CD4-positive, alpha-beta T cell treated with Interleukin-21 for 1 hour (primary cell): ENCODE measurements around the gene CALR3.
"Not testable (repeated sequence)": the region's sequence is repeated elsewhere in the genome, so short reads cannot be mapped to it uniquely, and the experiment has no call there.

Experiments used
- DNase-seq: peaks from one replicate; pipeline ENCODE4 v3.0.0-alpha.2; 2020

CALR3 gene, protein sequence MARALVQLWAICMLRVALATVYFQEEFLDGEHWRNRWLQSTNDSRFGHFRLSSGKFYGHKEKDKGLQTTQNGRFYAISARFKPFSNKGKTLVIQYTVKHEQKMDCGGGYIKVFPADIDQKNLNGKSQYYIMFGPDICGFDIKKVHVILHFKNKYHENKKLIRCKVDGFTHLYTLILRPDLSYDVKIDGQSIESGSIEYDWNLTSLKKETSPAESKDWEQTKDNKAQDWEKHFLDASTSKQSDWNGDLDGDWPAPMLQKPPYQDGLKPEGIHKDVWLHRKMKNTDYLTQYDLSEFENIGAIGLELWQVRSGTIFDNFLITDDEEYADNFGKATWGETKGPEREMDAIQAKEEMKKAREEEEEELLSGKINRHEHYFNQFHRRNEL

DNA sequence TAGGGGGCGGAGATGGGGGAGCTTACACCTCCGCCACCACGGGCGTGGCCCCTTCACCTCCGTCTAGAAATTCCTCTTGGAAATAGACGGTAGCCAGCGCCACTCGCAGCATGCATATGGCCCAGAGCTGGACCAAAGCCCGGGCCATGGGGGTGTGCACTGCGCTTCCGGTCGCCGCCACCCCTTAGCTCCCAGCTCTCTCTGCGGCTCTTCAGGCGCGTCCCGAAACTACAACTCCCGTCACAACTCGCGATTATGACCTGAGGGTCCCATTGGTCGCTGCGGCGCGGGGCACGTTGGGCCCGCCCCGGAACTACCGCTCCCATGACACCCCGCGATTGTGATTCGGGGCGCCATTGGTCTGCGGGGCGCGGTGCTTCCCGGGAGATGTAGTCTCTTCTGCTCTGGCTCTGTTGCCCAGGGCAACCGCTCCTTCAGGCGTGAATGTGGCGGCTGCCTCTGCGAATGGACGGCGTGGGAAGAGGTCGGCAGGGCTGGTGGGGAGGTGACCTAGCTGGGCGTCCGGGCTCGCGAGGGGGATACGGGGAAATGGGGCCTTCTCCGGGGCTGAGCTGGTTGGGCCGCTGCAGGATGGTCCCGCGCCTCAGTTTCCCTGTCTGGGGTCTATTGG is at the start of gene CALR3, which contains the start of gene C19orf44:
CALR3 (minus strand) TSS at position 186 of the 631 bp plus-strand sequence; CDS start at position 148, 38 bp downstream.
C19orf44 (plus strand) TSS at position 413 of the 631 bp plus-strand sequence. CDS start 4,399 bp downstream, outside the sequence.
- DNase-seq: peak; percentile 97

DNA sequence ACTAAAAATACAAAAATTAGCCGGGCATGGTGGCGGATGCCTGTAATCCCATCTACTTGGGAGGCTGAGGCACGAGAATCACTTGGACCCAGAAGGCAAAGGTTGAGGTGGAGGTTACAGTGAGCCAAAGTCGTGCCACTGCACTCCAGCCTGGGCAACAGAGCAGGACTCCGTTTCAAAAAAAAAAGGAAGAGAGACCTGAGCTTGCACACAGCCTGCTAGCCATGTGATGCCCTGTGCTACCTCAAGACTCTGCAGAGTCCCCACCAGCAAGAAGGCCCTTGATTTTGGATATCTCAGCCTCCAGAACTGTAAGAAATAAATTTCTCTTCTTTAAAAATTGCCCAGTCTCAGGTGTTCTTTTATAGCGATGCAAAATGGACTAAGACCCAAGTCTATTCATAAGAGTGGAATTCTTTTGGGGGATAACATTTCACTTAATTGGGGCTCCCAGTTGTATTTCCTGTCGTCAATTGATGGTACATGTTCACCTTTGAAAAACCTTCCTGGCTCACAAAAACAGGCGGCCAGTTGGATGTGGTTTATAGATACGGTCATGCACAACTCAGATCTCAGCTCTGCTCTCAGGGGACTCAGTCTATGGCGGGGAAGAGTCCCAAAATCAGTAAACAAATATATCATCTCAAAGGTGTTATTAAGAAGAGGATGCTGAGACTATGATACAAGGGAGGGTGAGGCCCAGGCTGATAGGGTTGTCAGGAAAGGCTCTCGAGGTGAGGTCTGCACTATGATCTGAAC is 48.7 kb upstream of the CALR3 start:
- DNase-seq: peak; percentile 3

DNA sequence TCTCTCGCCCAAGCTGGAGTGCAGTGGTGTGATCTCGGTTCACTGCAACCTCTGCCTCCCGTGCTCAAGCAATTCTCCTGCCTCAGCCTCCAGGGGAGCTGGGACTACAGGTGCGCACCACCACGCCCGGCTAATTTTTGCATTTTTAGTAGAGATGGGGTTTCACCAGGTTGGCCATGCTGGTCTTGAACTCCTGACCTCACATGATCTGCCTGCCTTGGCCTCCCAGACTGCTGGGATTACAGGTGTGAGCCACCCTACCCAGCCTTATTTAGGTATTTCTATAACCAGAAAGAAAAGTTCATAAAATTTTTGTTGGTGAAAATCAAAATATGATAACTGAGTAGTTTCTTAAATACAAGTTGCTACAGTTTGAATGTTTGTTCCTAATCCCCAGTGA is 47.8 kb upstream of the CALR3 start:
- not testable (repeated sequence) for DNase-seq

DNA sequence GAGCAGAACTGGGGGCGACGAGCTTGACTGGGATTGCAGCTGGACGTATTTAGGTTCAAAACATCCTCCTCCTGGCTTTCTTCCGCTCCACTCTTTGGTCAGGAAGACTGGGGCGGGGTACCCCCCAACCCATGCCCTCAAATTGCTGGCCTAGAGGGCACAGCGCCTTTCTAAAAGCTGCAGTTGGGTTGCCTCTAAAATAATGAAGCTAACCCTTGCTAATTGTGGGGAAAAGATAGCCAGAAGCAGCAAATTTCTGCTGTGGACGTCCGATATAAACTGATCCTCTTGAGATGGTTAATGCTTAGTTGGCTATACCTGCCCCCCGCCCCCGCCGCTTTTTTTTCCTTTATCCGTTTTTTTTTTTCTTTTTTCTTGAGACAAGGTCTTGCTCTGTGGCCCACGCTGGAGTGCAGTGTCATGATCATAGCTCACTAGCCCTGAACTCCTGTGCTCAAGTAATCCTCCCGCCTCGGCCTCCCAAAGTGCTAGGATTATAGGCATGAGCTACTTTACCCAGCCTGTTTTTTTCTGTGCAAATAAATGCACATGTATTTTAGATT is 47.0 kb upstream of the CALR3 start:
- DNase-seq: no peak

DNA sequence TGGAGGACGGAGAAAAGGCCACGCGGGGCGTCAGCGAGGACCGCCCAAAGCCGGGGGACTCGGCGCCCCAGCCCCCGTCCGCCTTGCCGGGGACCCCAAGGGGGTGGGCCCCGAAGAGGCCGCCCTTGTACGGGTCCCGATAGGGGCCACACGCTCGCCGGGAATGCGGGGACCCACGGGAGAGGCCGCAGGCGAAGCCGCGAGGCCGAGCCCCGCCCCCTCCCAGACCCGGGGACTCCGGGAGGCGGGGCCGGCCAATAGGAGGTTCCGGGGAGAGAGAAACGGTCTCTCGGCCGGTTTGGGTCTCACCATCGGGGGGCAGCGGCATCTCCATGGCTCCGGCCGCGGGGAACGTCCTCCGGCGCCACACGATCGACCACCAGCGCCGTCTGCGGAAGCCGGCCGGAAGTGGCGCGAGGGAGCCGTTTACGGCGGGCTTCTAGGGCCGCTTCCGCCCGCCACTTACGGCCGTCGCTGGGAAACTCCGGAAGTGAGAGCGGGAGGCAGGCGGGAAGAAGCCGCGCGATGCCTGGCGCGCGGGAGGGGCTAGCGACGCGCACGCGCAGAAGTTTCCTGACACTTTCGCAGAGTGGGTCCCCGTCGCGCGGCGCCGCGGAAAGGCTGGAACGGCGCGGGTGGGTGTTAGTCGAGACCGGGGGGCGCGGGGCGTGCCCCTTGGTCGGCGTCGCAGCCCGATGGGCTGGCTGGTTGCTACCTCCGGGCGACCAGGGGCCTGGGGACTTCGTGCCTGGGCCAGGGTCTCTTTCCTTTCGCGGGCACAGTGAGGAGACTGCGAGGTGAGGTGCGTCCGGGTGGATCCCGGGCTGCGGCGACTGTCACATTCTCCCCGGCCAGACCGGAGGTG is 46.3 kb upstream of the CALR3 start, which contains the start of gene CHERP:
CHERP (minus strand) TSS at position 393 of the 865 bp plus-strand sequence; CDS start at position 334, 59 bp downstream.
- peak; percentile 95 for DNase-seq

DNA sequence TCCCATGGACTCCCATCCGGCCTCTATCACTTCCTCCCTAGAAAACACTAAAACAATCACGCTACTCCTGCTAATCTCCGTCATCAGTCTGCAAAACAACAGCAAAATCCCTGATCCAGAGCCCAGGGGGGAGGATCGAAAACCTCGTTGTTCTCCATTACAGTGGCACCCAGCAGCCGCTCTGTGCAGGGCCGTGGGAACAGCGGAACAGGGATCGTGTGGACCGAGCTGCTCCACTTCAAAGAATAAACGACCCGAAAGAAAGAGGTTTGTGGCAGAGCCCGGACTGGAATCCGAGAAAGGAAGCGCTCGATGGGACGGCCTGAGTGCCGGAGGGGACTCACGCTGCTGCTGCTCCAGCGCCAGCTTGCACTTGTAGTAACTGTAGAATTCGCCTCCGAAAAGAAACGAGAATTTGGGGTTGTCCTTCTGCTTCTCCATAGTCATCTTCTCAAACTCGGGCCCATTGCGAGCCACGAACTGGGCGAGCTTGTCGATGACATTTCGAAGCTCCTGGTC is 45.6 kb upstream of the CALR3 start:
- DNase-seq: no peak

DNA sequence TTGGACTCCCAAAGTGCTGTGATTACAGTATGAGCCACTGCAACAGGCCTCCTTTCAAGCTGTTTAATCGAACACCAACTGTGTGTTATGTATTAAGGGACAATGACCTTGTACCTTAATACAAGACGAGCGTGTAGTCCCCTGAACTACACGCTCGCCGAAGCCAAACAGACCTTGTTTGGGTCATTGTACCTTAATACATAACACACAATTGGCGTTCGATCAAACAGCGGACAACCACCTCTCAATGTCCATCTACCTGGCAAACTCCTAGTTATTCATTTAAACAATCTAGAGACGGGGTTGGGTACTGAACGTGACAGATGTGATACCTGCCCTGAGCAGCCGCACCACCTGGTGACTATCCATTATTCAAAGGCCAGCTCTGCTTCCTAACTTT is 45.0 kb upstream of the CALR3 start:
- no peak for DNase-seq

DNA sequence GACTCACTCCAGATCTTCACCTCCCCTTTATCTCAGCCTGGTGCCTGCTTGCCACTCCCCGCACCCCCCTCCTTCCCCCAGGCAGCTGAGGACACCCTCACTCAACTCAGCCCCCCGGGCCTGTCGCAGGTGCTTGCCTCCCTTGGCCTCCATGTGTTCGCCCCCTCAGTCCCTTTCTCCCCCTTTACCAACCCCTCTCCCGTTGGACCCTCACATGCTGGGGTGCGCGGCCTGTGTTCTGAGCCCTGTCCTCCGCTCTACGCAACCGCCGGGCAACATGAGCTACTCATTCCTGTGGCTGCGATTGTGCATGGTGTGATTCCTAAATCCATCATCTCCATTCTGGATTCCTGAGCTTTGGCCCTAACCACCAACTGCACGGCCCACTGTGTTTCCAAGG is 41.1 kb upstream of the CALR3 start:
- DNase-seq: no peak

DNA sequence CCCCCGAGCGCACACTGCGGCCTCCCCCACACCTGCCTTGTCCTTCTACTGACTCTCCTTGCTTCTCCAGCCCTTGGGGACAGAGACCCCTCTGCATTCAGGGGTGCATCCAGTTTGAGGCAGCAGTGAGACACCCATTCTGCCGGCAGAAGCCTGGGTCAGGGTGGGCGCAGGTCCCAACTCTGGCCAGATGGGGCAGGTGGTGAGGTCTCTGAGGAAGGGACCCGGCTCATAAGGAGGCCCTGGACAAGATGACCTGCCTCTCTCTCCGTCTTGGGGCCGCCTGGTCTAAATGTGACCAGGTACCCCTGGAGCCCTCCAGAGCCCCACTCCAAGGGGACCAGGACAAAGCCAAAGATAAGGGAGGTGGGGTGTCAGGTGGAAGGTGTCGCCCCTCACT is 40.2 kb upstream of the CALR3 start:
- DNase-seq: no peak

DNA sequence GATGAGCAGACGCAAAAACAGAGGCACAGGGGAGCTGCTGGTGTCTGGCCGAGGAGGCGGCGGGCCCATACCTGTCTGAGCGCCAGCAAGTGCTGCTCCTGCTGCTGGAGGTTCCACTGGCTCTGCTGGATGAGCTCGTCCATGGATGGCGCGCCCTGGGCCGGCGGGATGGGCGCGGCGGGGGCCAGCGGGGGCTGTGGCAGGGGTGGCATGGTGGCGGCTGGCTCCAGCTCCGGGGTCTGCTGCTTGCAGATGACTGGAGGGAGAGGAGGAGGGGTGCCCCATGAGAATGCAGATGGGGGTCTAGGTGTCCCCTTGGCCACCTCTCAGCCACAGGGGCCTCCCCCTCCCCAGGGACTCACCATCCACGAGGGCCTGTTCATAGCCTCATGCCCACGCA is 39.4 kb upstream of the CALR3 start:
- no peak for DNase-seq

DNA sequence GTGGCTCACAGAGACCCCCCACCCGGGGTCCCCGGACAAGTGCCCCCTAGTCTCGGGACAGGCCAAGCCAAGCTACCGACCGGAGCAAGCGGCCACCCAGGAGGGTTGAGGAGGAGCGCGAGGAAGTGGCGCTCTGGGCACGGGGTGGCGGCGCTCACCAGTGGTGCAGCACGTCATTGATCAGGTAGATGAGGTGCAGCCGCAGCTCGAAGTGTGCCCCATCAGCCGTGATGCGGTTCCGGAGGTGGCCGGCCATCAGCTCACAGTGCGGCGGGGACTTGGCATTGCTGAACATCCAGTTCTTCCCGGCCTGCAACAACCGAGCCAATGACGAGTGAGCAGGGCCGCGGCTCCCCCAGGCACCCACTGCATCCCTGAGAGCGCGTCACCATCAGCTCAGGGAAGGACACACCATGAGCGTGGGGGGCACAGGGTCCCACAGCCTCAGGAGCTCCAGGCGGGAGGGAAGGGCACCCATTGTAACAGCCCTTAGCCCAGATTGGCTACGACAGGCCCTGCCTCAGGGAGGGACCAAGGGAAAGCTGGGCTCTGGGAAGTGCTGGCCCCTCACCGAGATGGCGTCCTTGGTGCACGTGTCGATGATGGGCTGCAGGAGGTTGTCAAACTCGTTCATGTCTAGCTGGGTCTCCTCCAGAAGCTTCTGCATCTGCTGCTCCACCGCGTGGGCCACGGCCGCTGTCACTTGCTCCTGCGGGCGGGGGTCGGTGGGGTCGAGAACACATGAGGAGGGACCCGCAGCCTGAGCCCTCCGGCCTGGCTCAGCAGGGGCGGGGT is 36.7 kb upstream of the CALR3 start:
- no peak for DNase-seq

DNA sequence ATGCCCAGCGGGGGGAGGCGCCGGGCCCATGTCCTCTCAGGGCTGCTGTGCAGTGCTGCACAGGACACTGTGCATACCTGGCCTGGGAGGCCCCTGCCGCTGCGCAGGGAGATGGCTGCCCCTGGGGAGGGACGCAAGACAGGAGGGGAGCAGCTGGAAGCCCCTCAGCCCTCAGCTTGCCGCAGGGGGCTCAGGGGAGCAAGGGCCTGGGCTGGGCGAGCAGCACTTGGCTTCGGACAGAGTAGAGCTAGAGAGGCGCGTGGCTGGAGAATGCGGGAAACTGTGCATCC is 35.4 kb upstream of the CALR3 start:
- DNase-seq: no peak

DNA sequence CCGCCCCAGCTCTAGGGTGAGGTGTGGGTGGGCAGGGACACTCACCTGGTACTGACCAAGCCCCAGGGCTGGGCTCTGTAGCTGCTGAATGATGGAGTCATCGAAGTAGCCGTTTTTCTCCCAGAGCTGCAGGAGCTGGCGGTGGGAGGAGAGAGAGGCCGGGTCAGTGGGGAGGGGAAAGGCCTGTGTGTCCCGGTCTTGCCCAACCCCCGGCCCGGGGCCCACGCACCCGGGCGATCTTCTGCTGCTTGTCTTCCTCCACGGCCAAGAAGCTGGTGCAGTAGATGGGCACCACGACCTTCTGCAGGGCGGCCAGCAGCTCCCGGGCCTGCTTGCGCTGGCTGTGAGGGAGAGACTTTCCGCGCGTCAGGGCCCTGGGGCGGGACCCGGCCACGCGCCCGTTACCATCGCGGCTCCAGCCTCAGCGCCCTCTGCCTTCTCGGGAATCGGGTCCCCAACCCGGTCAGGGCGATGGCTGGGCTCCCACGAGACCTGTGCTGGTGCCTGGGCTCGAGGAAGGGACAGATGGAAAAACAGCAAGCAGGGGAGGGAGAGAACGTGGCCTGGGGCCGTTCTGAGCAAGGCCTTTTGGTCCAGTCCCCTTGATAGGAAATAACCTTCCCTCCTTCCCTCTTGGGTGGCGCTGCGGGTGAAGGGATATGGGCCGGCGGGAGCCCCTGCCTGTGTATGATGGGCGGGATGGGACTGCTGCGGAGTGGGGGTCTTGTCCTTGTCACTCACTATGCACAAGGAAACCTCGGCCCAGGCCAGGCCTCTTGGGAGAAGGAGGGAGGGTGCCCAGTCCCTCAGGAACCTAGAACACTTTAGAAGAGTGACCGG is 34.8 kb upstream of the CALR3 start:
- no peak for DNase-seq

DNA sequence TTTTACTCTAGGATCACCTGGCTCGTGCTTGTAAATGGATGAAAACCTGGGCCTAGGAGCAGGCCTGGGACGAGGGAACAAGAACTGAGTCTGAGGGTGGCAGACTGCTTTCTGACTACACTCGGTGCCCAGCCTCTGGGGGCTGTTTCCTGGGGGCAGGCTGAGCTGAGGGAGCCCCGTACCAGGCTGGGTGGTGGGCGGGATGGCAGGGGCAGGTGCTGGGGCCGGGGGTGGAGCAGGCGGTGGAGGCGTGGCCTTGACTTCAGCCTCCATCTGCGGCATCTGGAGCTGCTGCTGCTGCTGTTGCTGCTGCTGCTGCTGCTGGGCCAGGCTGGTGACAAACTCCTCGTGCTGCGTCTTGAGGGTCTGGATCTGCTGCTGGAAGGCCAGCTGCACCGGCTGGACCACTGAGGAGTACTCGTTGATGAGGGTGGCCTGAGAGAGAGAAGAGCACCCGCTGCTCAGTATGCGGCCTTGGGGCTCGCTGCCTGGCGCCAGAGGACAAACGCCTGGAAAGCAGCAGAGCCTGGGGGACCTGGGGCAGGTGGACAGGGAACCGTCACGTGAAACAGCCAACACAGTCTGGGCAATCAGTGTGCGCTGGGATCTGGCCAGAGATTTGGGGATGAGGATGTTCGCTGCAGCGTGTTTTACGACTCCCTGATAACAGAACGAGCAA is 33.6 kb upstream of the CALR3 start:
- no peak for DNase-seq

DNA sequence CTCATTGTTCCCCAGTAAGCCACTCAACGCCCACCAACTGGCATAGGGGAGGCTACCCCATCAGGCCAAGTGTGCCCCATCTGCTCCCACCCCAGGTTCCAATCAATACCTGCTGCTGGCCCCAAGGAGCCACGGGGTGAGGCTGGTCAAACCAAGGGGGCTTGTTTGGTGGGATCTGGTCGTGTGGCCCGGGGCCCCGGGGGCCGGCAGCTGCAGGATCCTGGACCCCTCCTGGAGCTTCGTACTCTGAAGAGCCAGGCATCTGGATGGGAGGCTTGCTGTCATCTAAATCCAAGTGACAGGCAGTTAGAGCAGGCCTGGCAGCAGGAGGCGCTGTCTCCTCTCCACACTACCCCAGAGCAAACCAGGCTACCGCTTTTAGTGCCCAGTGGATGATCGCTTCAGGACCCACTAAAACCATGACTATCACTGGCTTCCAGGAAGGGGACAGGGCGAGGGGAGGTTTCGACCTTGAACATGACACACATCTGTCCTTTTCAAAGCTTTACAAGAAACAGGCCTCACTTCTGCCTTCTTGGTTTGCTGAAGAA is 32.1 kb upstream of the CALR3 start:
- peak; percentile 57 for DNase-seq

DNA sequence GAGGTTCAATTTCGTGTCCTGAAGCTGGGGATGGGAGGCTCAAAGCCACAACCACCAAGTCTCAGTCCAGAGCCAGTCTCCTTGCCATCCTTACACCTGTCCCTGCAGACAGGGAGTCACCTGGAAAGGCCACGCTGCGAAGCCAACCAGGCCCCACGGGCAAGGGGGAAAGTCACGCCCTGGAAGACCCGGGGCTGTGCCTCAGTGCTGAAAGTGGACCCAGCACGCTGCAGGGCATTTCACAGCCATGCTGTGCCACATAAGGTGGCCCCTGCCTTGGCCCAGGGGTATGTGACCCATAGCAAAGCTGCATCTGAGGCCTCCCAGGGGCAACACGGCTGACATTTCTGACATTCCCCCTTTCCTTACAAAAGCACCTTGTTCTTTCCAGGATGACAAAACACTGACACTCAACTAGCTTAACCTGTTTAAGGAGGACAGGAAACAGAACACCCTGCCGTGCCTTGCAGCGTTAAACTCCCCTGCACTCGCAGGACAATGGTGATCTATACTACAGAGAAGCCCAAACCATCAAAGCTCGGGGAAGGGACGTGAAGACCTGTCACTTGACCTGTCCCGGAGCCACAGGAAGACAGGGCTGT is 31.5 kb upstream of the CALR3 start:
- no peak for DNase-seq

DNA sequence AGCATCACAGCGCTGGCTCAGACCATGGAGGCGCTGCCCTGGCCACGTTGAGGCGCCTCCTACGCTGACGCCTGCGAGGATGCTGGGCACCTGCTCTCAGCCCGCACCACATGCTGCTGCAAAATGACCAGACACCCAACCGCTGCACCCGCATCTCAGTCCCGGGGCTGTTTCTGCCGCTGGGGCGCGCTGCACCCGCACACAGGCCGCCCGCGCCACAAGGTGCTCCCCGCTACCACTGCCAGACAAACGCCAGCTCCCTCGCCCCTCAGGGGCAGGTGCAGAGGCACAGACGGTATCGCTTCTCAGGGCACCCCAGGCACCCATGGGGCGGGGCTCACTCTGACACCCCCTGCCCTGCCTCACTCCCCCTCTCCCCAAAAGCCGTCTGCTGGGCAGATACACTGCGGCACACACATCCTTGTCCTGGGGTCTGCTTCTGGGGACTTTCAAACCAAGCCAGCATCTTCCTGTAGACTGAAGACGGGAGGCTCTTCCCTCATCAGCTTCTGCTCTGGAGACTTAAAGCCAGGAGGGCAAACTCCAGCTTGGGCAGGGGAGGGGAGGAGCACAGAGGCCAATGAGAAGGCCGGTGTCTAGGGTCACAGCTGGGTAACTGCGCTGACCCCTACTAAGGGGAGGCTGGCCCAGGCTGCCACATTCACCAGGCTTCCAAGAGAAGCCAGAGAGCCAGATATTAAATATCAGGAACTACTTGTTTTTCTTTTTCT is 29.9 kb upstream of the CALR3 start:
- DNase-seq: no peak
